HuH-7 (cell line): Measurements from ENCODE around the gene DNAJB7.
A peak's percentile ranks its signal among the peaks of the same experiment; 100 is the strongest.
"Not testable (repeated sequence)": the region's sequence is repeated elsewhere in the genome, so short reads cannot be mapped to it uniquely, and the experiment has no call there.

Source experiments
- DNase-seq: peaks from one replicate; pipeline ENCODE4 v3.0.0; 2011; ENCODE audit warnings: low spot score

Gene DNAJB7

GRCh38 chr22:40844951-40845350 is 17.0 kb downstream of the DNAJB7 start:
- no peak for DNase-seq

- no peak for DNase-seq
Observed at GRCh38 chr22:40838486-40838885, 23.4 kb downstream of the DNAJB7 start.

- DNase-seq = no peak
Observed at GRCh38 chr22:40834619-40835018, 27.3 kb downstream of the DNAJB7 start.

GRCh38 chr22:40829131-40829530 is 32.8 kb downstream of the DNAJB7 start:
- DNase-seq = no peak

GRCh38 chr22:40826984-40827741 is 34.8 kb downstream of the DNAJB7 start:
- no peak for DNase-seq

GRCh38 chr22:40826292-40826691 is 35.6 kb downstream of the DNAJB7 start:
- DNase-seq = not testable (repeated sequence)

- DNase-seq = no peak
Observed at GRCh38 chr22:40823426-40823825, 38.5 kb downstream of the DNAJB7 start.

GRCh38 chr22:40819599-40820140 is 42.2 kb downstream of the DNAJB7 start:
- no peak for DNase-seq

GRCh38 chr22:40818747-40819598 is 42.9 kb downstream of the DNAJB7 start, which contains the start of gene SLC25A17:
SLC25A17 (minus strand) TSS chr22:40819346; CDS start chr22:40819248, 98 bp downstream.
- peak; percentile 91 for DNase-seq

GRCh38 chr22:40818192-40818746 is 43.6 kb downstream of the DNAJB7 start:
- no peak for DNase-seq

- no peak for DNase-seq
Observed at GRCh38 chr22:40817737-40818136, 44.2 kb downstream of the DNAJB7 start.

- no peak for DNase-seq
Observed at GRCh38 chr22:40813912-40814315, 48.0 kb downstream of the DNAJB7 start.
